T-helper 2 cell treated with Interferon-gamma antibody and Interleukin-4, amounts not matched to agents 5 μg/mL and 100 μg/mL, for 36 hours (primary cell): ENCODE data around the gene STRA8.
A peak's percentile ranks its signal among the peaks of the same experiment; 100 is the strongest.

Source experiments
- DNase-seq: peaks from one replicate; pipeline ENCODE4 v3.0.0; 2021; ENCODE audit warnings: low spot score
- H3K27ac Mint-ChIP-seq: one replicate; pipeline ENCODE4 v1.8.0; 2021; ENCODE audit warnings: mild to moderate bottlenecking, mixed read lengths
- H3K27me3 Mint-ChIP-seq: one replicate; pipeline ENCODE4 v1.8.0; 2021; ENCODE audit warnings: low read depth, mixed read lengths
- H3K36me3 Mint-ChIP-seq: one replicate; pipeline ENCODE4 v1.8.0; 2021; ENCODE audit warnings: low read depth, mixed read lengths
- H3K4me1 Mint-ChIP-seq: one replicate; pipeline ENCODE4 v1.8.0; 2021; ENCODE audit warnings: low read depth, mixed read lengths
- H3K4me3 Mint-ChIP-seq: one replicate; pipeline ENCODE4 v1.8.0; 2022; ENCODE audit warnings: mild to moderate bottlenecking, moderate library complexity, mixed read lengths
- H3K9me3 Mint-ChIP-seq: one replicate; pipeline ENCODE4 v1.8.0; 2021; ENCODE audit warnings: mixed read lengths

Gene STRA8

GRCh38 chr7:135195968-135196629 is 37.5 kb upstream of the STRA8 start:
- H3K9me3 Mint-ChIP-seq: no peaks in the 10 kb centered on the region
- DNase-seq: no peak
- peaks cover 39% of the 10 kb centered on the region for H3K36me3 Mint-ChIP-seq
- no peak overlapping the region for H3K4me3 Mint-ChIP-seq
- H3K4me1 Mint-ChIP-seq: no peaks in the 10 kb centered on the region
- H3K27me3 Mint-ChIP-seq: no peaks in the 10 kb centered on the region
- H3K27ac Mint-ChIP-seq: no peak overlapping the region

- Mint-ChIP-seq H3K27me3 (no peaks in the 10 kb centered on the region), H3K4me3 (no peak overlapping the region), H3K27ac (no peak overlapping the region), H3K36me3 (peaks cover 40% of the 10 kb centered on the region), H3K4me1 (peaks cover 1% of the 10 kb centered on the region), H3K9me3 (no peaks in the 10 kb centered on the region)
- DNase-seq: no peak
Observed at GRCh38 chr7:135197343-135197742, 36.3 kb upstream of the STRA8 start.

- Mint-ChIP-seq H3K36me3 (peaks cover 37% of the 10 kb centered on the region), H3K9me3 (no peaks in the 10 kb centered on the region), H3K27me3 (no peaks in the 10 kb centered on the region), H3K4me3 (no peak overlapping the region), H3K4me1 (peaks cover 4% of the 10 kb centered on the region), H3K27ac (no peak overlapping the region)
- no peak for DNase-seq
Observed at GRCh38 chr7:135197906-135198655, 35.6 kb upstream of the STRA8 start.

GRCh38 chr7:135199439-135199838 is 34.2 kb upstream of the STRA8 start:
- H3K36me3 Mint-ChIP-seq: peaks cover 36% of the 10 kb centered on the region
- no peak overlapping the region for H3K4me3 Mint-ChIP-seq
- H3K27ac Mint-ChIP-seq: no peak overlapping the region

GRCh38 chr7:135200821-135201331 is 32.8 kb upstream of the STRA8 start:
- Mint-ChIP-seq H3K27ac (no peak overlapping the region), H3K9me3 (no peaks in the 10 kb centered on the region), H3K27me3 (no peaks in the 10 kb centered on the region), H3K36me3 (peaks cover 38% of the 10 kb centered on the region), H3K4me1 (peaks cover 10% of the 10 kb centered on the region), H3K4me3 (no peak overlapping the region)
- no peak for DNase-seq

More at GRCh38 chr7:135199439-135199838, 34.2 kb upstream of the STRA8 start:
- H3K9me3 Mint-ChIP-seq: no peaks in the 10 kb centered on the region
- no peak for DNase-seq
- H3K27me3 Mint-ChIP-seq: no peaks in the 10 kb centered on the region
- H3K4me1 Mint-ChIP-seq: peaks cover 10% of the 10 kb centered on the region

- Mint-ChIP-seq H3K36me3 (peaks cover 42% of the 10 kb centered on the region), H3K27ac (no peak overlapping the region), H3K4me3 (no peak overlapping the region), H3K4me1 (peaks cover 11% of the 10 kb centered on the region), H3K27me3 (no peaks in the 10 kb centered on the region), H3K9me3 (no peaks in the 10 kb centered on the region)
- DNase-seq: no peak
Observed at GRCh38 chr7:135201350-135201749, 32.3 kb upstream of the STRA8 start.

GRCh38 chr7:135204341-135204749 is 29.3 kb upstream of the STRA8 start:
- no peak for DNase-seq
- no peak overlapping the region for H3K27ac Mint-ChIP-seq
- no peak overlapping the region for H3K4me3 Mint-ChIP-seq
- no peaks in the 10 kb centered on the region for H3K9me3 Mint-ChIP-seq
- H3K36me3 Mint-ChIP-seq: peaks cover 38% of the 10 kb centered on the region
- H3K4me1 Mint-ChIP-seq: peaks cover 29% of the 10 kb centered on the region
- no peaks in the 10 kb centered on the region for H3K27me3 Mint-ChIP-seq

- no peak for DNase-seq
- H3K9me3 Mint-ChIP-seq: no peaks in the 10 kb centered on the region
- H3K27ac Mint-ChIP-seq: no peak overlapping the region
- H3K27me3 Mint-ChIP-seq: no peaks in the 10 kb centered on the region
- H3K4me3 Mint-ChIP-seq: no peak overlapping the region
- peaks cover 38% of the 10 kb centered on the region for H3K36me3 Mint-ChIP-seq
- H3K4me1 Mint-ChIP-seq: peaks cover 29% of the 10 kb centered on the region
Observed at GRCh38 chr7:135204876-135205275, 28.8 kb upstream of the STRA8 start.

- H3K27me3 Mint-ChIP-seq: no peaks in the 10 kb centered on the region
- H3K27ac Mint-ChIP-seq: no peak overlapping the region
- no peak overlapping the region for H3K4me3 Mint-ChIP-seq
- peaks cover 36% of the 10 kb centered on the region for H3K4me1 Mint-ChIP-seq
- H3K9me3 Mint-ChIP-seq: no peaks in the 10 kb centered on the region
- peaks cover 33% of the 10 kb centered on the region for H3K36me3 Mint-ChIP-seq
- DNase-seq: no peak
Observed at GRCh38 chr7:135205850-135206249, 27.8 kb upstream of the STRA8 start.

GRCh38 chr7:135206941-135207391 is 26.7 kb upstream of the STRA8 start:
- peaks cover 28% of the 10 kb centered on the region for H3K36me3 Mint-ChIP-seq
- H3K27me3 Mint-ChIP-seq: no peaks in the 10 kb centered on the region
- no peak for DNase-seq
- H3K9me3 Mint-ChIP-seq: no peaks in the 10 kb centered on the region
- H3K4me1 Mint-ChIP-seq: peaks cover 36% of the 10 kb centered on the region
- H3K27ac Mint-ChIP-seq: no peak overlapping the region
- no peak overlapping the region for H3K4me3 Mint-ChIP-seq

- no peak overlapping the region for H3K27ac Mint-ChIP-seq
Observed at GRCh38 chr7:135207406-135208101, 26.1 kb upstream of the STRA8 start.

GRCh38 chr7:135208102-135208793 is 25.4 kb upstream of the STRA8 start:
- H3K9me3 Mint-ChIP-seq: no peaks in the 10 kb centered on the region
- H3K27ac Mint-ChIP-seq: no peak overlapping the region
- H3K27me3 Mint-ChIP-seq: no peaks in the 10 kb centered on the region
- H3K4me3 Mint-ChIP-seq: peak overlapping the region; percentile 5
- peaks cover 33% of the 10 kb centered on the region for H3K4me1 Mint-ChIP-seq
- no peak for DNase-seq
- H3K36me3 Mint-ChIP-seq: peaks cover 24% of the 10 kb centered on the region

More at GRCh38 chr7:135207406-135208101, 26.1 kb upstream of the STRA8 start:
- DNase-seq: no peak
- Mint-ChIP-seq H3K9me3 (no peaks in the 10 kb centered on the region), H3K4me1 (peaks cover 33% of the 10 kb centered on the region), H3K27me3 (no peaks in the 10 kb centered on the region), H3K36me3 (peaks cover 24% of the 10 kb centered on the region), H3K4me3 (no peak overlapping the region)

GRCh38 chr7:135209225-135209834 is 24.3 kb upstream of the STRA8 start:
- Mint-ChIP-seq H3K4me1 (peaks cover 30% of the 10 kb centered on the region), H3K4me3 (no peak overlapping the region), H3K9me3 (no peaks in the 10 kb centered on the region), H3K27me3 (no peaks in the 10 kb centered on the region), H3K36me3 (peaks cover 18% of the 10 kb centered on the region), H3K27ac (no peak overlapping the region)
- DNase-seq: no peak
